Measurements from ENCODE around the gene RDH16.
"Not testable (repeated sequence)": the region's sequence is repeated elsewhere in the genome, so short reads cannot be mapped to it uniquely, and the experiment has no call there.

RDH16 gene

DNA sequence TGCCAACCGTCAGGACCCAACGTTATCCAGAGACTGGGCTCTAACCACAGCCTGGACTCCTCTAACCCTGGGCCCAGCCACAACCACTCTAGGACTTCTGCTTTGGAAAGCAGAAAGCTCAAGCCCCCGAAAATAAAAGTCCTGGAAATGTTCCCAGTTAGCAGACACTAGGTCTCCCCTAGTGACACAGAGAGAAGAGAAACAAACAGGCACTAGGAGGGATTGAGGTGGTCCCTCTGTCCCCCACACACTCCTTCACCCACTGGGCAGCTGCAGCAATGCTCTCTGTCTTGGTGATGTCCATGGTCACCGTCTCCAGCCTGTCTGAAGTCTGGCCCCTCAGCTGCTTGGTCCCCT lies 16.5 kb downstream of the RDH16 start:
- H3K27me3 ChIP-seq (ENCODE audit: control insufficient read depth, insufficient read depth, low read length, poor library complexity, severe bottlenecking); H3K36me3 ChIP-seq (ENCODE audit: control insufficient read depth, insufficient read depth, low read length); H3K4me3 ChIP-seq (ENCODE audit: insufficient read depth, low read depth, low read length); H3K4me1 ChIP-seq (ENCODE audit: control insufficient read depth, insufficient read depth, low read length); H3K27ac ChIP-seq (ENCODE audit: insufficient read depth, low read depth, low read length, poor library complexity, severe bottlenecking); H3K9me3 ChIP-seq (ENCODE audit: control insufficient read depth, low read length): not testable (repeated sequence)
- WGBS, 2 experiments = no CpG with 5 or more reads among the region's 4 CpGs

DNA sequence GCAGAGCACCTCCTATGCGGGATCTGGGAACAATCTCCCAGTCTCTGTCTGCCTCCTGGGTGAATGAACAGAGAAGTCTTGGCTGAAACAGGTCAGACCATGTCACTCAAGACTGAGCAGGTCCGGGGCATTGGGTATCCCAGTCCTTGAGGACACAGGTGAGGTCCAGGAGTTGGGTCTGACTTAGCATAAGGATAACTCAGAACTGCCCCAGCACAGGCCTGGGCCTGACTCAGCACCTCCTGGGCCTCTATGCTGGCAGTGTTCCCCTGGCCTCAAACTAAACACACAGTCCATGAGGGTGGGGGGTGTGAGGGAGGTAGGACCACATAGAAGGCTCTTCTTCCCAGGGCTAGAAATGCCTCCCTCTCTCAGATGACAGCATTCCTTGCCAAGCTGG lies 21.7 kb downstream of the RDH16 start:
- Histone ChIP-seq H3K27ac (ENCODE audit: insufficient read depth, low read depth, low read length, poor library complexity, severe bottlenecking) (no peak overlapping the region), H3K36me3 (ENCODE audit: control insufficient read depth, insufficient read depth, low read length) (no peaks in the 10 kb centered on the region), H3K4me1 (ENCODE audit: control insufficient read depth, insufficient read depth, low read length) (peaks cover 6% of the 10 kb centered on the region), H3K9me3 (ENCODE audit: control insufficient read depth, low read length) (no peaks in the 10 kb centered on the region), H3K4me3 (ENCODE audit: insufficient read depth, low read depth, low read length) (no peak overlapping the region), H3K27me3 (ENCODE audit: control insufficient read depth, insufficient read depth, low read length, poor library complexity, severe bottlenecking) (no peaks in the 10 kb centered on the region)
- WGBS, 2 experiments = 86 to 93% methylated on average over 2 of the region's 2 CpGs

DNA sequence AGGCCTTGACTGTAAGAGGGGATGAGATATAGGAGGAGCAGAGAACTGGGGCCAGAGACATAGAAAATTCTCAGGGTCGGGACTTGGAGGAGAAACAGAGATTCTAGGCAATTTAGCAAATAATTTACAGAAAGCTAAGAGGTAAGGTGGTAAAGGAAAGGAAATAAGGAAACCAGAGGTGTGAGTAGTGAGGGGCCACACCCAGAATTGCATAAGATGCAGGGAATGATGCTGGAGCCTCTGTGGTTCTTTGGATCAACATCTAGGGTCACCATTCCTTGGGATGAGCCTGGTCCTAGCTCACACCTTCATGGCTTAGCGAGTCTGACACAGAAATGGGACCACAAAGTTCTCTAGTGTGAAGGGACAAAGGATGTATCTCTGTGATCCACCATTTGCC lies 22.3 kb downstream of the RDH16 start:
- peaks cover 6% of the 10 kb centered on the region for H3K4me1 ChIP-seq (ENCODE audit: control insufficient read depth, insufficient read depth, low read length)
- no peaks in the 10 kb centered on the region for H3K9me3 ChIP-seq (ENCODE audit: control insufficient read depth, low read length)
- no peak overlapping the region for H3K27ac ChIP-seq (ENCODE audit: insufficient read depth, low read depth, low read length, poor library complexity, severe bottlenecking)
- WGBS, 2 experiments = 87 to 91% methylated on average over 2 of the region's 2 CpGs
- no peaks in the 10 kb centered on the region for H3K36me3 ChIP-seq (ENCODE audit: control insufficient read depth, insufficient read depth, low read length)
- H3K4me3 ChIP-seq (ENCODE audit: insufficient read depth, low read depth, low read length) = no peak overlapping the region
- no peaks in the 10 kb centered on the region for H3K27me3 ChIP-seq (ENCODE audit: control insufficient read depth, insufficient read depth, low read length, poor library complexity, severe bottlenecking)

DNA sequence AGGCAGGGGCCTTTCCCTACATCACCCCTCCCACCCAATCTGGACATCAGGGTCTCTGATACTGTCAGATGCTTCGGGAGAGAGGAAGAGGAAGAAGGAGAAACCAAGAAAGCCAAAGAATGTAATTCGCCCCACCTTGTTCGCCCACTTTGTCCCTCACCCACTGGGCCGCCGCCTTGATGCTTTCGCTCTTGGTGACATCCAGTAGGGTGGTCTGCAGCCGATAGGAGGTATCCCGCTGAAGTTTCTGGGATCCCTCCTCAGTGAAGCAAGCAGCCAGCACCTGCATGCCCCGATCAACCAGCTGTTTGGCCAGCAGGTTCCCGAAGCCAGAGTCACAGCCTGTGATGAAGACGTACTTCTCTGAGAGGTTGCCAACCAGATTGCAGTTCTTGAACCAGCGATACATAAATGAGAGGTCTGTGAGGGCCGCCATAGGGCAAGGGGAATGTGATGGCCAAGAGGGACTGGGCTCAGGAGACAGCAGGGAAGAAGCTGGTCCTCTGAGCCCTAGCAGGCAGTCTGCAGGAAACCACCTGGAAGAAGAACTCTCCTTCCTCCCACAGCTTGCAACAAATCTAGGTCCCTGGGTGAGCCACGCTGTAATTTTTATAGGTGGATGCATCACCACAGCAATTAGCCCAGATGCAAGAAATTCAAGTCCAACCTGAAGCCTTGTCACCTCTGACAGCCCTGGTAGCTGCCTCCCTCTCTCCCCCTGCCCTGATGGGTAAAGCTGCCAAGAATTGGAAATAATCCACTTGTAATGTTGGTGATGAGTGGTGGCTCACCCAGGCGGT lies 23.4 kb downstream of the RDH16 start, which contains the start of gene SDR9C7:
Gene SDR9C7 (minus strand): TSS at position 583 of the 800 bp plus-strand sequence. CDS start 147 bp downstream, at position 436.
- H3K4me3 ChIP-seq (ENCODE audit: insufficient read depth, low read depth, low read length) = no peak within 1 kb of the TSS
- H3K9me3 ChIP-seq (ENCODE audit: control insufficient read depth, low read length) = no peaks in the 10 kb centered on the region
- no peaks in the 10 kb centered on the region for H3K36me3 ChIP-seq (ENCODE audit: control insufficient read depth, insufficient read depth, low read length)
- WGBS, 2 experiments = 94 to 95% methylated on average over 15 of the region's 15 CpGs
- peaks cover 13% of the 10 kb centered on the region for H3K4me1 ChIP-seq (ENCODE audit: control insufficient read depth, insufficient read depth, low read length)
- no peak within 1 kb of the TSS for H3K27ac ChIP-seq (ENCODE audit: insufficient read depth, low read depth, low read length, poor library complexity, severe bottlenecking)
- H3K27me3 ChIP-seq (ENCODE audit: control insufficient read depth, insufficient read depth, low read length, poor library complexity, severe bottlenecking) = no peaks in the 10 kb centered on the region

DNA sequence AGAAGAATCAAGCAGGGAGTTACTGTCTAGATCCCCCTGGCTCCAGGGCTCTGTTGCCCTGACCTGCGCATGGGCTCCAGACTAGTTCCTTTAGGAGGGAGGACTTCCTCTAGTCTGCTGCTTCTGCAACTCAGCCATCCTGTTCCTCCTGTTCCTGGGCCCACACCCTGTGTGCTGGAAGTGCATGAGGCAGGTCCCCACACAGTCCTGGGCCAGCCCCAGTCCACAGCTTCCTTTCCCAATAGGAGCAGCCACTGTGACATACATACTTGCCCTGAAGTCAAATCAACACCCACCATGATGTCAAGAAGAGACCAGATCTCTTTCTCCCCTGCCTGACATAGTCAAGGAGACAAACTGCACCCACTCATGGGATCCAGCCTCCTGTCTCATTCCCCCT lies 24.5 kb downstream of the RDH16 start:
- Histone ChIP-seq H3K9me3 (ENCODE audit: control insufficient read depth, low read length) (no peaks in the 10 kb centered on the region), H3K4me1 (ENCODE audit: control insufficient read depth, insufficient read depth, low read length) (peaks cover 23% of the 10 kb centered on the region), H3K27ac (ENCODE audit: insufficient read depth, low read depth, low read length, poor library complexity, severe bottlenecking) (no peak overlapping the region), H3K36me3 (ENCODE audit: control insufficient read depth, insufficient read depth, low read length) (no peaks in the 10 kb centered on the region), H3K4me3 (ENCODE audit: insufficient read depth, low read depth, low read length) (no peak overlapping the region), H3K27me3 (ENCODE audit: control insufficient read depth, insufficient read depth, low read length, poor library complexity, severe bottlenecking) (no peaks in the 10 kb centered on the region)
- 91 to 100% methylated on average over 1 of the region's 1 CpG for WGBS, 2 experiments

DNA sequence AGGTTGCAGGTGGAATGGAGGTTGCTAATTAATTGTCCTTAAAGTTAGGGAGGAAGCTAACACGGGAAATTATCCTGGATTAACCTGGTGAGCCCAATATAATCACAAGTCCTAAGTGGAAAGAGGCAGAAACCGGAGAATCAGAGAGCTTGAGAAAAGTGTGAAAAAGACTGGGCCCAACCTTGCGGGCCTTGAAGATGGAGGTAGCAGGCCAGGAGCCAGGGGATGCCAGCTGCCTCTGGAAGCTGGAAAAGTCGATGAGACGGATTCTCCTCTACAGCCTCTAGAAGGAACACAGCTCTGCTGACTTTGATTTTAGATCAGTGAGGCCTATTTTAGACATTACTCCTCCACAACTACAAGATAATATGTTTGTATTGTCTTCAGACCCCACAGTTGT lies 25.3 kb downstream of the RDH16 start:
- Histone ChIP-seq H3K4me1 (ENCODE audit: control insufficient read depth, insufficient read depth, low read length) (peaks cover 27% of the 10 kb centered on the region), H3K27ac (ENCODE audit: insufficient read depth, low read depth, low read length, poor library complexity, severe bottlenecking) (no peak overlapping the region), H3K4me3 (ENCODE audit: insufficient read depth, low read depth, low read length) (no peak overlapping the region), H3K36me3 (ENCODE audit: control insufficient read depth, insufficient read depth, low read length) (no peaks in the 10 kb centered on the region), H3K27me3 (ENCODE audit: control insufficient read depth, insufficient read depth, low read length, poor library complexity, severe bottlenecking) (no peaks in the 10 kb centered on the region), H3K9me3 (ENCODE audit: control insufficient read depth, low read length) (no peaks in the 10 kb centered on the region)
- 71 to 74% methylated on average over 5 of the region's 5 CpGs for WGBS, 2 experiments

DNA sequence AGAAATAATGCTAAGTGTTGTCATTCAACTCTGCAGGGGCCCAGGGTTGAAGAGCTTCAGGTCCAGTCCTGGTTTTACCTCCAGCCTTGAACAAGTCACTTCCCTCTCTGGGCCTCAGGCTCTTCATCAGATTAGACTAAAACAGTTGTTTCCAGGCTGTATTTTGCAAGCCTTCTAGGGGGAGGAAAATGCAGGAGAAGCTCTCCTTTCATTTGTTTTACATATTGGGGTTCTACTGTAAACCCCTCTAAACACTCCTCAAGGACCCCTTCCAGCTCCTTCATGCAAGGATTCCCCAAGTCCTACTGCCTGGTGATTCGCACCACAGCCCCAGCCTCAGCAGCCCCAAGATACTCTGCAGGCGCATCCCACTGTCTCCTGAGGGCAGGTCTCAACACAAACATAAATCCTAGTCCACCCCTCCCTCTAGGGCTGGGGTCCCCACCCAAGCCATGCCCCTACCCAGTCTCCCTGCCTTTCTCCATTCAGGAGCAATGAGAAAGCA lies 25.9 kb downstream of the RDH16 start:
- Histone ChIP-seq H3K4me3 (ENCODE audit: insufficient read depth, low read depth, low read length) (no peak overlapping the region), H3K4me1 (ENCODE audit: control insufficient read depth, insufficient read depth, low read length) (peaks cover 27% of the 10 kb centered on the region), H3K27me3 (ENCODE audit: control insufficient read depth, insufficient read depth, low read length, poor library complexity, severe bottlenecking) (no peaks in the 10 kb centered on the region), H3K36me3 (ENCODE audit: control insufficient read depth, insufficient read depth, low read length) (no peaks in the 10 kb centered on the region), H3K9me3 (ENCODE audit: control insufficient read depth, low read length) (no peaks in the 10 kb centered on the region), H3K27ac (ENCODE audit: insufficient read depth, low read depth, low read length, poor library complexity, severe bottlenecking) (no peak overlapping the region)
- 65 to 75% methylated on average over 2 of the region's 2 CpGs for WGBS, 2 experiments

DNA sequence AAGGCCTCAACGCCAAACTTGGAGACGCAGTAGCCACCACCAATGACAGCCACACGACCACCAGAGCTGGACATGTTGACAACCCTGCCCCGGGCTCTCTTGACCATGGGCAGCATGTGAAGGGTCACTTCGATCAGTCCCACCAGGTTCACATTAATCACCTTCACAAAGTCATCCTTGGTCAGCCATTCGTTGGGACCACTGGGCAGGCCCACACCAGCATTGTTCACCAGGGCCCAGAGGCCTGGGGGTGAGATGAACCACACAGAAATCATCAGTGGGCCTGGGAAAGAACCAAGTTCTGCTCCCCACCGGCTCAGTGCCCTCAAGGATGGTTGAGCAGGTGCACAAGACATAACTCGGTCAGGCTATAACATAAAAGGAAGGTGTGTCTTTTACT lies 27.2 kb downstream of the RDH16 start:
- Histone ChIP-seq H3K4me3 (ENCODE audit: insufficient read depth, low read depth, low read length) (no peak overlapping the region), H3K36me3 (ENCODE audit: control insufficient read depth, insufficient read depth, low read length) (no peaks in the 10 kb centered on the region), H3K4me1 (ENCODE audit: control insufficient read depth, insufficient read depth, low read length) (peaks cover 27% of the 10 kb centered on the region), H3K9me3 (ENCODE audit: control insufficient read depth, low read length) (no peaks in the 10 kb centered on the region), H3K27ac (ENCODE audit: insufficient read depth, low read depth, low read length, poor library complexity, severe bottlenecking) (no peak overlapping the region), H3K27me3 (ENCODE audit: control insufficient read depth, insufficient read depth, low read length, poor library complexity, severe bottlenecking) (no peaks in the 10 kb centered on the region)
- 92 to 95% methylated on average over 8 of the region's 8 CpGs for WGBS, 2 experiments

DNA sequence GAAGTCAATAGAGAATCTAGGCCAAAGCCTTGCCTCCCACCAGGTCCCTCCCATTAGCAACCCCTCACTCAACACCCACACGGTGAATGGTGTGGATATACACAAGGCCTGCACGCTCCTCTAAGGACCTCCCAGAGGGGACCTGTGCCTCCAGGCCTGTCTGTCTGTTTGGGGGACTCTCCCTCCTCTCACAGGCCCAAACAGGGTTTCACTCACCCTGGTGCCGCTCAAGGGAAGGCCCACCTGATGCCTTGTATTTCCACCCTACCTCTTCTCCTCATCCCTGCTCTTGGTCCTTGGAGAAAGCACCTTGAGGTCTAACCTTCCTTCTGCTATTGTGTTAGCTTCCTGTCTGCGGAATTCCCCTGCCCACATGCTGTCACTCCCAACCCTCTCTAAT lies 27.6 kb downstream of the RDH16 start:
- Histone ChIP-seq H3K36me3 (ENCODE audit: control insufficient read depth, insufficient read depth, low read length) (no peaks in the 10 kb centered on the region), H3K27me3 (ENCODE audit: control insufficient read depth, insufficient read depth, low read length, poor library complexity, severe bottlenecking) (no peaks in the 10 kb centered on the region), H3K27ac (ENCODE audit: insufficient read depth, low read depth, low read length, poor library complexity, severe bottlenecking) (no peak overlapping the region), H3K4me3 (ENCODE audit: insufficient read depth, low read depth, low read length) (no peak overlapping the region), H3K9me3 (ENCODE audit: control insufficient read depth, low read length) (no peaks in the 10 kb centered on the region), H3K4me1 (ENCODE audit: control insufficient read depth, insufficient read depth, low read length) (peaks cover 27% of the 10 kb centered on the region)
- 81 to 87% methylated on average over 4 of the region's 4 CpGs for WGBS, 2 experiments

DNA sequence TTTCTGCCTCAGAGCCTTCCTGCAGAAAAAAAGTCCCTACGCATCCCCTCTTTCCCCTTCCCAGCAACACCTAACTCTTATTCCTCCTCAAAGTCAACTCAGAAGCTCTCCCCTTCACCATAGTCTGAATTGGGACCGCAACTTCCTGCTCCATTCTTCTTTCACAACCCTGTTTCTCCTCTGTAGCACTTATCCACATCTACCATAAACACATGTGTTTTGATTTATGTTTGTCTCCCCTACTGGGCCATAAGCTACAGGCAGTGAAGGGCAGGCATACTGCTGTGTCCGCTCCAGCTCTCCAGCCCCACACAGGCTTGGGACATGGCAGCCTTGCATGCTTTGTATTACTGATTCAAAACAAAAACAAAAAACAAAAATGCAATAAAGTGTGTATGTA lies 29.1 kb downstream of the RDH16 start:
- H3K27ac ChIP-seq (ENCODE audit: insufficient read depth, low read depth, low read length, poor library complexity, severe bottlenecking) = no peak overlapping the region
- peaks cover 27% of the 10 kb centered on the region for H3K4me1 ChIP-seq (ENCODE audit: control insufficient read depth, insufficient read depth, low read length)
- H3K4me3 ChIP-seq (ENCODE audit: insufficient read depth, low read depth, low read length) = no peak overlapping the region
- no peaks in the 10 kb centered on the region for H3K27me3 ChIP-seq (ENCODE audit: control insufficient read depth, insufficient read depth, low read length, poor library complexity, severe bottlenecking)
- WGBS, 2 experiments = 47 to 52% methylated on average over 3 of the region's 3 CpGs
- H3K36me3 ChIP-seq (ENCODE audit: control insufficient read depth, insufficient read depth, low read length) = no peaks in the 10 kb centered on the region
- no peaks in the 10 kb centered on the region for H3K9me3 ChIP-seq (ENCODE audit: control insufficient read depth, low read length)
